GM12878 (cell line): ENCODE measurements around the gene DNAH8. TPM values are rescaled to one million over a fixed set of nuclear protein-coding genes. Genes with fewer than 3 reads are reported as not detected.

Source experiments
- ATAC-seq: fragments of 200-7000 bp; cut with Tn5 transposase; 3 replicates; pipeline ENCODE4 v1.9.1; 2020; ENCODE audit warnings: mild to moderate bottlenecking, moderate library complexity
- BruUV-seq: library from RNA; stranded (reverse); fragments of 400-500 nt; replicated peaks from 2 replicates; lab custom pipeline; 2021; lab: Mats Ljungman, UMichigan
- CTCF ChIA-PET: fragments of 300-600 bp; sonication (Branson Sonifier 250); formaldehyde crosslinking; extraction: SDS; loops from one replicate; lab custom pipeline; 2021; ENCODE audit warnings: inconsistent platforms; lab: Yijun Ruan, JAX
- POLR2A ChIA-PET: fragments of 350-600 bp; formaldehyde crosslinking; extraction: SDS; loops from one replicate; lab custom pipeline; 2021; ENCODE audit warnings: inconsistent platforms; lab: Charles Lee
- RAD21 ChIA-PET: fragments of 300-600 bp; sonication (Branson Sonifier 250); formaldehyde crosslinking; loops from one replicate; lab custom pipeline; 2023; ENCODE audit warnings: antibody characterized with exemption; ENCODE audit not compliant: unreplicated experiment; lab: Charles Lee
- SMC1A ChIA-PET: fragments of 300-600 bp; sonication (Branson Sonifier 250); formaldehyde crosslinking; loops from one replicate; lab custom pipeline; 2023; ENCODE audit not compliant: unreplicated experiment, uncharacterized antibody; lab: Charles Lee
- DNase-seq: peaks from one replicate; pipeline ENCODE4 v3.0.0-alpha.2; 2011; ENCODE audit warnings: low read depth, low spot score
- FAIRE-seq: peaks from 3 replicates; lab custom pipeline; 2011; peaks lifted over from hg19 to GRCh38; lab: Jason Lieb, UNC
- H2AFZ ChIP-seq: 2 replicates; pipeline ENCODE4 v1.6.0; 2011; ENCODE audit warnings: low read depth, low read length, control low read depth; ENCODE audit not compliant: control insufficient read depth
- H3K27ac ChIP-seq: 2 replicates; pipeline ENCODE4 v1.5.1; 2011; ENCODE audit warnings: control low read depth; ENCODE audit not compliant: control insufficient read depth, insufficient read depth
- H3K27me3 ChIP-seq, 2 experiments: replicated peaks in 1 of 2; 2 replicates each; pipeline versions ENCODE4 v1.6.0 to v1.6.1; 2011; ENCODE audit warnings: low read length in 1 of 2; ENCODE audit not compliant: control insufficient read depth in 2 of 2, insufficient read depth in 2 of 2
- H3K36me3 ChIP-seq, 2 experiments: 2 replicates each; pipeline ENCODE4 v1.5.1; 2011; ENCODE audit warnings: low read length in 1 of 2; ENCODE audit not compliant: control insufficient read depth in 2 of 2, insufficient read depth in 2 of 2
- H3K4me1 ChIP-seq: 2 replicates; pipeline ENCODE4 v1.6.1; 2011; ENCODE audit warnings: mild to moderate bottlenecking, low read length, moderate library complexity, mixed read lengths; ENCODE audit not compliant: control insufficient read depth, insufficient read depth
- H3K4me2 ChIP-seq: 2 replicates; pipeline ENCODE4 v1.6.0; 2011; ENCODE audit warnings: control low read depth; ENCODE audit not compliant: control insufficient read depth, insufficient read depth
- H3K4me3 ChIP-seq: fragments of 200-600 bp; sonication (generic); 2 replicates; pipeline ENCODE4 v1.5.1; 2016
- H3K79me2 ChIP-seq: 2 replicates; pipeline ENCODE4 v1.6.0; 2011; ENCODE audit warnings: low read length; ENCODE audit not compliant: control insufficient read depth, insufficient read depth
- H3K9ac ChIP-seq: 2 replicates; pipeline ENCODE4 v1.8.0; 2011; ENCODE audit warnings: low read length, control low read depth, mixed read lengths; ENCODE audit not compliant: control insufficient read depth, insufficient read depth
- H3K9me3 ChIP-seq: replicated peaks from 3 replicates; pipeline ENCODE4 v1.5.1; 2011; ENCODE audit warnings: mild to moderate bottlenecking, low read length; ENCODE audit not compliant: control insufficient read depth, insufficient read depth
- H4K20me1 ChIP-seq: 2 replicates; pipeline ENCODE4 v1.6.0; 2011; ENCODE audit not compliant: control insufficient read depth, insufficient read depth
- BHLHE40 ChIP-seq, 2 experiments: fragments of 450-650 bp in 1 of 2; IDR thresholded peaks; 2 replicates each; pipeline ENCODE4 v1.6.1; 2011 to 2017; ENCODE audit warnings: low read depth in 2 of 2, borderline replicate concordance in 1 of 2, improper control_type of control experiment in 1 of 2, low read length in 1 of 2, mild to moderate bottlenecking in 1 of 2
- FOXK2 ChIP-seq: fragments of 450-650 bp; IDR thresholded peaks from 2 replicates; pipeline ENCODE4 v1.6.1; 2017; ENCODE audit warnings: mild to moderate bottlenecking, moderate library complexity
- NFYA ChIP-seq: IDR thresholded peaks from 2 replicates; pipeline ENCODE4 v1.6.1; 2011; ENCODE audit warnings: low read depth, mild to moderate bottlenecking, low read length, improper control_type of control experiment, borderline replicate concordance
- NRF1 ChIP-seq: conservative IDR thresholded peaks from 2 replicates; pipeline ENCODE4 v1.6.1; 2011; ENCODE audit warnings: mild to moderate bottlenecking, low read depth, low read length, improper control_type of control experiment
- SMC3 ChIP-seq: IDR thresholded peaks from 2 replicates; pipeline ENCODE4 v1.6.1; 2011; ENCODE audit warnings: low read length, improper control_type of control experiment, borderline replicate concordance
- ZBED1 ChIP-seq: IDR thresholded peaks from 2 replicates; pipeline ENCODE4 v1.6.1; 2016; ENCODE audit warnings: borderline replicate concordance
- WGBS: methylation state at CpG from one replicate; pipeline ENCODE4 v1.1.6; 2016; ENCODE audit warnings: low lambda C conversion rate; ENCODE audit not compliant: insufficient replicate concordance, insufficient coverage; ENCODE audit errors: missing lambda C conversion rate; 5-methylcytosine and 5-hydroxymethylcytosine counted together
- in situ Hi-C: fragments of 300-500 bp; cut with MboI; formaldehyde crosslinking; loops from 9 replicates; pipeline ENCODE4 v1.14.3; 2018; ENCODE audit warnings: mixed read lengths
- intact Hi-C: fragments of 100-400 bp; cut with micrococcal nuclease; formaldehyde crosslinking; loops from one replicate; pipeline ENCODE4 v1.14.2; 2022; ENCODE audit not compliant: unreplicated experiment
- polyA plus RNA-seq, 11 experiments: library from polyadenylated mRNA; depleted of rRNA in 4 of 11; unstranded in 6 of 11; stranded (reverse) in 5 of 11; fragments of >200 nt; fragmentation: Nextera tagmentation in 4 of 11; fragmentation: Illumina TruSeq in 1 of 11; extraction: Ambion mirVana in 4 of 11; extraction: Trizol in 1 of 11; gene quantifications; 1 replicate in 1 of 11; 2 replicates in 10 of 11; pipeline versions ENCODE4 v1.2.1 to v1.2.3, GENCODE V29; 2011 to 2016; ENCODE audit warnings: inconsistent platforms in 2 of 11, missing spikeins in 2 of 11, low read depth in 1 of 11
- total RNA-seq, 4 experiments: library from RNA; depleted of rRNA in 3 of 4; stranded (reverse); fragments of >200 nt in 3 of 4; fragmentation: Illumina TruSeq in 1 of 4; extraction: Trizol in 1 of 4; gene quantifications; 2 replicates each; pipeline versions ENCODE4 v1.2.1 to v1.2.3, GENCODE V29; 2013 to 2021
- TF ChIP-seq, protein P1 (sequence below): fragments of 450-650 bp; IDR thresholded peaks from 2 replicates; pipeline ENCODE4 v1.6.1; 2016; ENCODE audit warnings: mild to moderate bottlenecking
- TF ChIP-seq, protein P2 (sequence below): fragments of 450-650 bp; IDR thresholded peaks from 2 replicates; pipeline ENCODE4 v1.6.1; 2017; ENCODE audit warnings: mild to moderate bottlenecking, low read depth, inconsistent platforms; ENCODE audit not compliant: poor library complexity, severe bottlenecking
- TF ChIP-seq, protein P3 (sequence below): fragments of 450-650 bp; IDR thresholded peaks from 2 replicates; pipeline ENCODE4 v1.6.1; 2017; ENCODE audit warnings: mild to moderate bottlenecking

DNAH8 gene
- total and polyA plus RNA-seq, 10 of the 15 experiments (the other 5 are each of a cell fraction or from before 2014, with no cell fraction given): 0.02 to 0.34 (median 0.10) TPM; not detected in 3

DNA sequence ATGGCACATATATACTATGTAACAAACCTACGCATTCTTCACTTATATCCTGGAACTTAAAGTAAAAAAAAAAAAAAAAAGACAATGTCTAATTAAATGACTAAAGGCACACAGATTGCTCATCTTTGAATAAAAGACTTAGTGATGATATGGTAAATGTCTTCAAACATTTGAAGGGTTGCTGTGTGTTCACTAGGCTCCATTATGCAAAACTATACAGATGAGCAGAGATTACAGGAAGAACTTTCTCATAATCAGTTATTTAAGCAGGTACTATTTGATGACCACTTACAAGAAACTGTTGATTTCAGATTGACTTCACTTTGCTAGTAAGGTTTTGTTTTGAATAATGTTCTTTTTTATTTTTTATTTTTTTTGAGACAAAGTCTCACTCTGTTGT is 34.4 kb downstream of the DNAH8 start:
- Histone ChIP-seq H3K9ac (no peak overlapping the region), H3K79me2 (no peaks in the 10 kb centered on the region), H3K27ac (no peak overlapping the region), H2AFZ (no peak overlapping the region), H3K36me3 (no peaks in the 10 kb centered on the region), H3K9me3 (no peaks in the 10 kb centered on the region), H3K4me2 (no peak overlapping the region), H3K4me1 (no peaks in the 10 kb centered on the region), H3K27me3 (no peaks in the 10 kb centered on the region), H4K20me1 (no peaks in the 10 kb centered on the region), H3K4me3 (no peak overlapping the region)
- in situ Hi-C loops: no loop called here
- no peak for FAIRE-seq
- intact Hi-C loops: no loop called here
- ChIA-PET RAD21 (no interaction called here), CTCF (interaction anchor here (0.6 to 1.5 kb wide), 2 partner anchors 10 to 24 kb away, joined by 3 read pairs; no protein-coding TSS in a partner anchor), SMC1A (interaction anchor here (0.6 kb wide), 1 partner anchor 1059 kb away, joined by 3 read pairs; no protein-coding TSS in a partner anchor), POLR2A (no interaction called here)
- BruUV-seq: no TSS peak
- WGBS: 38% methylated on average over 1 of the region's 1 CpG
- no peak for DNase-seq
- ATAC-seq: no peak
- TF ChIP-seq ZBED1 (no peak), NFYA (no peak), SMC3 (no peak), NRF1 (no peak), BHLHE40 (IDR thresholded peaks at IDR 0.05; ENCODE audit: borderline replicate concordance in 1 of 2, low read depth in 2 of 2, low read length in 1 of 2) (no peak), FOXK2 (no peak)
- TF ChIP-seq, protein P1, sequence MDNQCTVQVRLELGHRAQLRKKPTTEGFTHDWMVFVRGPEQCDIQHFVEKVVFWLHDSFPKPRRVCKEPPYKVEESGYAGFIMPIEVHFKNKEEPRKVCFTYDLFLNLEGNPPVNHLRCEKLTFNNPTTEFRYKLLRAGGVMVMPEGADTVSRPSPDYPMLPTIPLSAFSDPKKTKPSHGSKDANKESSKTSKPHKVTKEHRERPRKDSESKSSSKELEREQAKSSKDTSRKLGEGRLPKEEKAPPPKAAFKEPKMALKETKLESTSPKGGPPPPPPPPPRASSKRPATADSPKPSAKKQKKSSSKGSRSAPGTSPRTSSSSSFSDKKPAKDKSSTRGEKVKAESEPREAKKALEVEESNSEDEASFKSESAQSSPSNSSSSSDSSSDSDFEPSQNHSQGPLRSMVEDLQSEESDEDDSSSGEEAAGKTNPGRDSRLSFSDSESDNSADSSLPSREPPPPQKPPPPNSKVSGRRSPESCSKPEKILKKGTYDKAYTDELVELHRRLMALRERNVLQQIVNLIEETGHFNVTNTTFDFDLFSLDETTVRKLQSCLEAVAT: no peak
- TF ChIP-seq, protein P2, sequence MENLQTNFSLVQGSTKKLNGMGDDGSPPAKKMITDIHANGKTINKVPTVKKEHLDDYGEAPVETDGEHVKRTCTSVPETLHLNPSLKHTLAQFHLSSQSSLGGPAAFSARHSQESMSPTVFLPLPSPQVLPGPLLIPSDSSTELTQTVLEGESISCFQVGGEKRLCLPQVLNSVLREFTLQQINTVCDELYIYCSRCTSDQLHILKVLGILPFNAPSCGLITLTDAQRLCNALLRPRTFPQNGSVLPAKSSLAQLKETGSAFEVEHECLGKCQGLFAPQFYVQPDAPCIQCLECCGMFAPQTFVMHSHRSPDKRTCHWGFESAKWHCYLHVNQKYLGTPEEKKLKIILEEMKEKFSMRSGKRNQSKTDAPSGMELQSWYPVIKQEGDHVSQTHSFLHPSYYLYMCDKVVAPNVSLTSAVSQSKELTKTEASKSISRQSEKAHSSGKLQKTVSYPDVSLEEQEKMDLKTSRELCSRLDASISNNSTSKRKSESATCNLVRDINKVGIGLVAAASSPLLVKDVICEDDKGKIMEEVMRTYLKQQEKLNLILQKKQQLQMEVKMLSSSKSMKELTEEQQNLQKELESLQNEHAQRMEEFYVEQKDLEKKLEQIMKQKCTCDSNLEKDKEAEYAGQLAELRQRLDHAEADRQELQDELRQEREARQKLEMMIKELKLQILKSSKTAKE: no peak
- TF ChIP-seq, protein P3, sequence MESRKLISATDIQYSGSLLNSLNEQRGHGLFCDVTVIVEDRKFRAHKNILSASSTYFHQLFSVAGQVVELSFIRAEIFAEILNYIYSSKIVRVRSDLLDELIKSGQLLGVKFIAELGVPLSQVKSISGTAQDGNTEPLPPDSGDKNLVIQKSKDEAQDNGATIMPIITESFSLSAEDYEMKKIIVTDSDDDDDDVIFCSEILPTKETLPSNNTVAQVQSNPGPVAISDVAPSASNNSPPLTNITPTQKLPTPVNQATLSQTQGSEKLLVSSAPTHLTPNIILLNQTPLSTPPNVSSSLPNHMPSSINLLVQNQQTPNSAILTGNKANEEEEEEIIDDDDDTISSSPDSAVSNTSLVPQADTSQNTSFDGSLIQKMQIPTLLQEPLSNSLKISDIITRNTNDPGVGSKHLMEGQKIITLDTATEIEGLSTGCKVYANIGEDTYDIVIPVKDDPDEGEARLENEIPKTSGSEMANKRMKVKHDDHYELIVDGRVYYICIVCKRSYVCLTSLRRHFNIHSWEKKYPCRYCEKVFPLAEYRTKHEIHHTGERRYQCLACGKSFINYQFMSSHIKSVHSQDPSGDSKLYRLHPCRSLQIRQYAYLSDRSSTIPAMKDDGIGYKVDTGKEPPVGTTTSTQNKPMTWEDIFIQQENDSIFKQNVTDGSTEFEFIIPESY: no peak
